M059J (cell line): ENCODE measurements around the gene KIF16B. TPM values are rescaled to one million over a fixed set of nuclear protein-coding genes. Genes with fewer than 3 reads are reported as not detected.
A peak's percentile ranks its signal among the peaks of the same experiment; 100 is the strongest.

Source experiments
- DNase-seq: peaks from one replicate; pipeline ENCODE4 v3.0.0-alpha.2; 2012; ENCODE audit warnings: low read depth
- total RNA-seq: library from RNA; depleted of rRNA; stranded (reverse); fragments of >200 nt; shearing (Covaris generic); gene quantifications from 2 replicates; pipeline ENCODE4 v1.2.3, GENCODE V29; 2014; rRNA removed

The KIF16B gene, protein sequence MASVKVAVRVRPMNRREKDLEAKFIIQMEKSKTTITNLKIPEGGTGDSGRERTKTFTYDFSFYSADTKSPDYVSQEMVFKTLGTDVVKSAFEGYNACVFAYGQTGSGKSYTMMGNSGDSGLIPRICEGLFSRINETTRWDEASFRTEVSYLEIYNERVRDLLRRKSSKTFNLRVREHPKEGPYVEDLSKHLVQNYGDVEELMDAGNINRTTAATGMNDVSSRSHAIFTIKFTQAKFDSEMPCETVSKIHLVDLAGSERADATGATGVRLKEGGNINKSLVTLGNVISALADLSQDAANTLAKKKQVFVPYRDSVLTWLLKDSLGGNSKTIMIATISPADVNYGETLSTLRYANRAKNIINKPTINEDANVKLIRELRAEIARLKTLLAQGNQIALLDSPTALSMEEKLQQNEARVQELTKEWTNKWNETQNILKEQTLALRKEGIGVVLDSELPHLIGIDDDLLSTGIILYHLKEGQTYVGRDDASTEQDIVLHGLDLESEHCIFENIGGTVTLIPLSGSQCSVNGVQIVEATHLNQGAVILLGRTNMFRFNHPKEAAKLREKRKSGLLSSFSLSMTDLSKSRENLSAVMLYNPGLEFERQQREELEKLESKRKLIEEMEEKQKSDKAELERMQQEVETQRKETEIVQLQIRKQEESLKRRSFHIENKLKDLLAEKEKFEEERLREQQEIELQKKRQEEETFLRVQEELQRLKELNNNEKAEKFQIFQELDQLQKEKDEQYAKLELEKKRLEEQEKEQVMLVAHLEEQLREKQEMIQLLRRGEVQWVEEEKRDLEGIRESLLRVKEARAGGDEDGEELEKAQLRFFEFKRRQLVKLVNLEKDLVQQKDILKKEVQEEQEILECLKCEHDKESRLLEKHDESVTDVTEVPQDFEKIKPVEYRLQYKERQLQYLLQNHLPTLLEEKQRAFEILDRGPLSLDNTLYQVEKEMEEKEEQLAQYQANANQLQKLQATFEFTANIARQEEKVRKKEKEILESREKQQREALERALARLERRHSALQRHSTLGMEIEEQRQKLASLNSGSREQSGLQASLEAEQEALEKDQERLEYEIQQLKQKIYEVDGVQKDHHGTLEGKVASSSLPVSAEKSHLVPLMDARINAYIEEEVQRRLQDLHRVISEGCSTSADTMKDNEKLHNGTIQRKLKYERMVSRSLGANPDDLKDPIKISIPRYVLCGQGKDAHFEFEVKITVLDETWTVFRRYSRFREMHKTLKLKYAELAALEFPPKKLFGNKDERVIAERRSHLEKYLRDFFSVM (N-terminal part only)
- total RNA-seq: 7.2 and 16.5 TPM in 2 replicates

DNA sequence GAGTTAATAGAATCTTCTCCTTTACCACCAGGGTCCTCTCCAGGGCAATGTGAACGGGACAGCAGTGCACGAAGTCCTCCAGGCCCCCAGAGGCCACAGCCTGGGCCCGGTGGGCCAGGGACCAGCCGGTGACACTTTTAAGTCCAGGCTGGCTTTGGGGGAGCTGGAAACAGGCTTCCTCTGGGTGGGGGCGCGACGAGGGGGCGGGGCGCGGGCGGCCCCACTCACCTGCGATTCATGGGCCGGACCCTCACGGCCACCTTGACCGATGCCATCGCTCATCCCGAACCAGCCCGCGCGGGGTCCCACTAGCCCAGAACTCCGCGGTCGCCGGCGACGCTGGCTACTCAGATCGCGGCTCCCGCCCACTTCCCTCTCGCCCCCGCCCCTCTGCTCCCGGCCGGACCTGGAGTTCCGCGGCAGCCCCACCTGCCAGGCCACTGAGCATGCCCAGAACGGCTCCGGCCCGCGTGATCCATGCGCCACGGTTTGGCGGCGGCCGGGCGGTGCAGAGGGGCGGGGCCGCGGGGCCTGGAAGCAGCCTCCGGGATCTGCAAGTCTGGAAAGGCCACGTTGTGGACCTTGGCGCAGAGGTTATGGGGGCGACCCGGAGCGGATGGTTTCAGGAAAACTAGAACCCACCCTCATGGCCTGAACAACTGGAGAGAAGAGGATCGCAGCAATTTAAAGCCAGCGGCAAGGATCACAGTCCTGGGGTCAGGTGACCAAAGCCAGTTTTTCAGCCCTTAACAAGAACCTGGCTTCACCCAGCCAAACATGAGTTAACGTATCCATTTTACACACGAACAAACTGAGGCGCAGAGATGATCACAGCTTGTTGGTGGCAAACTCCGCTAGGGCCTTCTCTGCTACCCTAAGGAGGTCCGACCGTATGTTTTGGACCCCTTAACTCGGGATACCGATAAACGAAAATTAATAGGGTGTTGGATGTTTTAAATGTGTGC is at the start of gene KIF16B:
Gene KIF16B (minus strand): TSS at position 448 of the 965 bp plus-strand sequence. CDS start 173 bp downstream, at position 275.
- DNase-seq: peak; percentile 88

DNA sequence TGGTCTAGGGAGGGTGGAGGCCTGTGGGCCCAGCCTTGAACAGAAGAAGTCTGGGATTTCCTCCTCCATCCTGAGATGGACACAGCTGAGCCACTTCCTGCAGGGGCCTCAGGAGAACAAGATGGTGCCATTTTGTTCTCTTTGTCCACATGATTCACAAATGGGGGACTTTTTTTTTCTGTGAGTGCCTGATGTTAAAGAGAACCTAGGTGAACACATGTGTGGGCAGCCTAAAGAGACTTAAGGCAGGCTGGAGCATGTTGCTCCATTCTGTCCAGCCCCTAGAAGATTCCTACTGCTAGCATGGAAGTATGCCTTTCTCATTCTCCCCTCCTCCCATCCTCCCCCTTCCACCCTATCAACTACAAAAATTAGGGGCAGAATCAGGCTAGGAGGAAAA is 49.3 kb upstream of the KIF16B start:
- no peak for DNase-seq

DNA sequence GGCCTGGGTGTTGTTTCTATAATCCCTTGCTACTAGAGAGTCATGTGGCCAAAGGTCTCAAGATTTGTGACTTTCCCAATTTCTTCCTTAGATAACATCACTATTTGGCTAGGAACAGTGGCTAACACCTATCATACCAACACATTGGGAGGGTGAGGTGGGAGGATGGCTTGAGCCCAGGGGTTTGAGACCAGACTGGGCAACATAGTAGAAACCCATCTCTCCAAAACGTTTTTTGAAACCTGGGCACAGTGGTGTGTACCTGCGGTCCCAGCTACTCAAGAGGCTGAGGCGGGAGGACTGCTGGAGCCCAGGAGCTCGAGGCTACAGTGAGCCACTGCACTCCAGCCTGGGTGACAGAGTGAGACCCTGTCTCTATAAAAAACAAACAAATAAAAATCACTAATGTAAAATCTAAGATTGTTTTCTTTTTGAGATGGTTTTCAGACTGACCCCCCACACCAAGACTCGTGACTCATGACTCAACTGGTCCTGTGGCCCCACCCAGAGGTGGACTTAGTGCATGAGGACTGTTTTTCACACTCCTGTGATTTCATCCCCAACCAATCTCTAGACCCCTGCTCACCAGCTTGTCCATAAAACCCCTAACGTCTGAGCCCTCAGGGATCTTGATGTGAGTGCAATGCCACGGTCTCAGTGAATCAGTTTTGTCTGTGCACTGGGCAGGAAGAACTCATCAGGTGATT is 48.3 kb upstream of the KIF16B start:
- DNase-seq: no peak

DNA sequence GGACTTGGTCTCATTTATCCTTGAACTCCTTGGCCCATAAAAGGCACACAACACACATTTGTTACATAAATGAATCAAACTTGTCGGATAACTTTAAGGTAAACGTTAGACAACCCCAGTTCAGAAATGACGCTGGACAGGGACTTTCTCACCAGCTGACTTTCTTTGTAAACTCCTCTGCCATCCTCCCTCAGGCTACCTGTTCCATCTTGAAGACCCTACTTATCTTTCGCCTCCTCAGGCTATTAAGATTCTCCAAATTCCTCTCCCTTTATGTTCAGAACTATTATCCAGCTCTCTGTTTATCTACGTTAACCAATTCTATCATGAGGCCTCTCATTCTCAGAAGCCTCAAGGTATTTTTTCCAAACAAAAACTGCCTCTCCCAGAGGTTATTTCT is 47.7 kb upstream of the KIF16B start:
- no peak for DNase-seq

DNA sequence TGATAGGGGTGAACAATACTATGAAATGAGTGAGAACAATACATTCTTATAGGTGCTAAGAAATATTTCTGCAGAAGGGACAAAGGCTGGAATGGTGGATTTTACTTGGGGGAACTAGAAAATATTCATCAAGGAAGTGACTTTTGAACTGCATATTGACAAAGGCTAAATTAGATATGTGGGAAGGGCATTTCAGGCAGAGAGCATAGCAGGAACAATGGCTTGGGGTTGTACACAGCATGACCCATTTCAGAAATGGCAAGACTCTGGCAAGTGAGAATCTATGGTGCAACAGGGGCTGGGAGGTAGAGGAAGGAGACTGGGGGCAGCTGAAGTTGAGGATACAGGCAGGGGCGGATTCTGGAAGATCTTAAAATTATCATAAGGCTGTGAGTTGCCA is 46.7 kb upstream of the KIF16B start:
- no peak for DNase-seq

DNA sequence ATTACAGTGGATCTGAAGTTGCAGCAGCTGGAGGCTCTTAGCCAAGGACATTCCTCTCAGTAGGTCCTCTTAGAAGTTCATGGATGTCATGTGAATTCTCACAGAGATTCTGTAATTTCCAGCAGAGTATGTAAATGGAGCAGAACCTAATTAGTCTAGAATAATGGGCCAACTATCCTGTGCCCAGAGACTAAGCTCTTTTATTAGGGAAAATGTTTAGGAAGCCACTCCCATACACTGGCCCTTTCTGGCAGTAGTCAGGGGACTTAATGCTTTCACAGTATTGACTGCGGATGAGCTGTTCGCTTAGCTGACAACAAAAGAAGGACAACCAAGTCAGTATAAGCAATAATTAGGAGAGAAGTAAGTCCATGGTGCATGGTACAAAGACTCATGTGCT is 43.8 kb upstream of the KIF16B start:
- DNase-seq: no peak

DNA sequence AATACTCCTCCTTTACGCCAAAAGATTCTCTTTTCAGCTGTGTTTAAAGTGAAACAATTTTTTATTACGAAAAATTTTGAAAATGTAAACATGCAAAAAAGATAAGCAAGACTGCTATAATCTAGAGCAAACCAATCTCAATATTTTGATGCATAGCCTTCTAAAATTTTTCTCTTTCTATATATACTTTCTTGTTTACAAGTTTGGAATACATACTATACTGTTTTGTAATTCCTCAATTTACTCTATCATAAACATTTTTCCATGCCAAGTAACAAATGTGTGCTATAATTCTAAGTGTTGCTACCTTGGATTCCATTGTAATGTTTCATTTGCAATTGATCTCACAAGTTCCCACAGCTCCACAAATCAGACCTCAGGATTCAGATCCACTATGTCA is 43.1 kb upstream of the KIF16B start:
- no peak for DNase-seq

DNA sequence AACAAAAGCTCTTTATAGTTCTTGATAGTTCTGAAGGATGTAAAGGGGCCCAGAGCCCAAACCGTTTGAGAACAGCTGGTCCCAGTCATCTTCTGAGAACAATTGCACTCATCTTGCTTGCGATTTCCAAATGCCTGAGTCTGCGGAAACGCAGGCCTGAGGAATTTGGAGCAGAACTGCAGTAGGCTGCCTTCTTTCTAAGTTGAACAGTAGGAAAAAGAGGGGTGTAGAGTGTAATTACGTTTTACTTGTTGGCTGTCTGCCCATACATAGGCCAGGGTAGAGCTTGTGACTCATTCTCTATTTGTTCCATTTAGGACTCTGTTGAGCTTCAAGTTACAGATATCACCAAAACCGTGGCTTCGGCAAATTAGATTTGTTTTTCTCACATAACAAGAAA is 42.0 kb upstream of the KIF16B start:
- DNase-seq: peak; percentile 62

DNA sequence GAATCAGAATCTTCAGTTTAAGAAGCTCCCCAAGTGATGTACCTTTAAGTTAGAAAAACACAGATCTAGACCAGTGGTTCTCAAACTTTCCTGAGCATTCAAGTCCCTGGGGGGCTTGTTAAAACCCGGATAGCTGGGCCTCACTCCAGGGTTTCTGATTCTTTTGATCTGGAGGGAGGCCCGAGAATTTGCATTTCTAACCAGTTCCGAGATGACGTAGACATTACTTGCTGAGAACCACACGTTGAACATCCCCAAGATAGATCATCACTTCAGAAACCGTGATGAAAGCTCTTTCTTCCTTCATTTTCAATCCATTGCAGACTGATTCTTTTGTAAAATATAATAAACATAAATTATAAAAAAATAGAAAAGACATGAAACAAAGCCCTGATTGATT is 40.7 kb upstream of the KIF16B start:
- DNase-seq: no peak

DNA sequence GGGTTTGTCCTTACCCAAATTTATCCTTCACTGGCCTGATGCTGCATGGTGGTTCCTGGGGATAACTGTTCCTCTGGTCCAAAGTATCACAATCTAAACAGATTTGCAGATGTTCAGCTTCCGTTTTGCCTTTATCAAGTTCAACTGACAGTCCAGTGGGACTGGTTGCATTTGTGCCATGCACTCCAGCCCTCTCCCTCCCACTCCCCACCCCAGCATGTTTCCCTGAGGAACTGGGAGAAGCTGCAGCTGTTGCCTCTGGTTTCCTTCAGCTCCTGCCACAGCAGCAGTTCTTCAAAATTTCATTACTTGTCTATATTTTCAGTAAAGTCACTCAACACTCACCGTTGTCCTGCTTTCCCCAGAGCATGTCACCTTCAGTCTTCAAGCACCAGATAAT is 39.5 kb upstream of the KIF16B start:
- DNase-seq: no peak

DNA sequence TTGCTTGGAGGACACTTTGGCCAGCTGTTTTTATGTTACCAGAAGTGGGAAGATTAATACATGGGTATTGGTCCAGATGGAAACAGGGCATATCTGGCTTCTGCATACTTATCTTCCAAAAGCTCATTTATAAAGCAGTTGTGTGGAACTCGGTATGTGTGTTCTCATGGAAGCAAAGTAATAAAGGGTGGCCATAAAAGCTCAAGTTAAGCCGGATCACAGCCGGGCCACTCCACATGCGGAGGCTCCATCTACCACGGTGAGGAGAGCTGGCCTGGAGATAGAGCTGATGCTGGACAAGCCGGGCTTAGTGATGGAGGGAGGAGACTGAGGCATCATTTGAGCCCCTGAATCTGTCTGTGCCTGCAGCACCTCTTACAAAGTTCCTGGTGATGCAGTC is 38.6 kb upstream of the KIF16B start:
- no peak for DNase-seq

DNA sequence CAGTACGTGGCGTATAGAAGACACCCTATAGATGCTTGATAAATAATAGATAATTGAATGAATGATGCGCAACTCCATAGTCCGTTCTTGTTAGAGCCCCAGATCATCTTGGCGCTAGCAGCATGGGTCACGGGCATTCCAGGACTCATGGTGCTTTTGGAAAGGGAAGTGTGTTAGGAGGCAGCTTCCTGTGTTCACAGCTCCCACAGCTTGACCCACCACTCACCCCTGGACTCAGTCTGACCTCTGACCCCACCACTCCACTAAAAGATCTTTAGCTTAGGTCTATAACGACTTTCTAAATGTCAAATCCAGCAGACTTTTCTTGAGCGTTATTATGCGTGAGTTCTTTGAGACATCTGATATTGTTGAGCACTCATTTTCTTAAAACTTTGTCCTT is 35.8 kb upstream of the KIF16B start:
- no peak for DNase-seq

DNA sequence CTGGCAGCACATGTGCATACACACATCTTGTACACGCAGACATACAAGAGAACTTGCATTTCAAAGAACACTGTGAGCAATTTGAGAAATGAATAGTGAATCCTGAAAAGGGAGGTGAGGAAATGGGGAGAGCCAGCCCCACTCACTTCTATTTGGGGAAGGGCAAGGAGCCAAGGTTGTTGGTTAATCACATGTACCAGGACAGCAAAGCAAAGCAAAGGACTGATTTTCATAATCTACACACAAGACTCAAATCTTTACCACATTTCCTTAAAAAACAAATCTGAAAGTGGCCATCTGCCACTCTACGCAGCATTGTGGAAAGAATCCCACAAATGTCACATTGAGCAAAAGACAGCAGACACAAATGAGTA is 35.0 kb upstream of the KIF16B start:
- DNase-seq: no peak

DNA sequence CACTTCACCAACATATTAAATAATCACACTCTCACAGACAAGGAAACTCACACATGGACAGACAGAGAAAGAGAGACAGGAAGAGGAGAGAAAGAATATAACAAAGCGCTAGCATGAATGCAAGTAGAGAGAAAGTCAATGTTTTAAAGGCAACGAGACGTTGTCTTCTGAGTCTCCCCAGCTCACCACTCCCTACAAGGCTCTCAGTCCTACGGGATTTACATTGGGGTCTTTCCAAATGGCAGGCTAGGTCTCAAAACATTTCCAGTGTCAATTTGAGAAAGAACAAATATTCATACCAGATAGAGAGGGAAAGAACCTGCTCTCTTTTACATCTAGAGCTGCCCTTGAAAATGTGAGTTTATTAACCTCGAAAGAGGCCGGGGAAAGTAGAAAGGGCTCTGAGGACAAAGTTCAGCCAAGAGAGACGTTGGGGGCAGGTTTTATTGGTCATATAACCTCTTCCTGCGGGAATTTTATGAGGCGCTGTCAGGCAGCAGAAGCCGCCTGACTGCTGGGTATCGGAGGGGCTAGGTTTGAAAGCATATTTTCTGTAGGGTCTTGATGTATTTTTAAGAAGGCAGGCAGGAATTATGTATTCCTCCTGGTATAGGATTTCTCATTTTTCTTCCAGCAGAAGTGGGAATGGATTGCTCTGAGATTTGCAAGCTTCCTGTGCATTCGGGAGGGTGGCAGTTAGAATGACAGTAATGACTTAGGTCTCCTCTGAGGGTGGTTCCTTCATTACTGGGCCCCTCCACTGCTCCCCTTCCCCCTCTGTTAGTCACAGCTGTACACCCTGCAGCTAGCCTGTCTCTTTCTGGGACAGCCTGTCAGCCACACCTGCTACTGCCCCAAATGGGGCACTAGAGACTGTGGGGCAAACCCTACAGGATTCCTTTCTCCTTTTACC is 34.4 kb upstream of the KIF16B start:
- no peak for DNase-seq

DNA sequence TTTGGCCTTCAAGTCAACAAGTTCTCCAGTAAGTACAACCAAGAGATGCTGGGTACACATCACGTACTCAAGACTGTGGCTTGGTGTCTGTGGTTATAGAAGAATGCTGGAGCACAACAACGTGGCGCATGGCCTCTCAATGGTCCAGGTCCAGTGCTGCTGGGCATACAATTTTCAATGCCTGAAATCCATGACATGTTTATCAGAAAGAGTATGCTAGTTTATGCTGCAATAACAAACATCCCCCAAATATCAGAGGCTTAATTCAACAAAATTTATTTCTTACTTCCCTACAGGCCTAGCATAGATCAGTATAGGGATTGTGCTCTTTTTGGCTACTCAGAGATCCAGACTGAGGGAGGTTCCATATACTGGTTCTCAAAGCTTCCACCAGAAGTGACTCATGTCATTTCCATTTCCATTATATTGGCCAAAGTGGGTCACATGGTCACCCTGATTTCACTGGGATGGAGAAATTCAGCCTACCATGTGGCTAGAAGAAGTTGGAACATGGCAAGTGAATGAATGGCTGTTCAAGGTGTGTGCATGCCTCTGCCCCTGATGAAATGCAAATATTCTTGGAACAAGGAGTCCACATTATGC is 33.3 kb upstream of the KIF16B start:
- no peak for DNase-seq

DNA sequence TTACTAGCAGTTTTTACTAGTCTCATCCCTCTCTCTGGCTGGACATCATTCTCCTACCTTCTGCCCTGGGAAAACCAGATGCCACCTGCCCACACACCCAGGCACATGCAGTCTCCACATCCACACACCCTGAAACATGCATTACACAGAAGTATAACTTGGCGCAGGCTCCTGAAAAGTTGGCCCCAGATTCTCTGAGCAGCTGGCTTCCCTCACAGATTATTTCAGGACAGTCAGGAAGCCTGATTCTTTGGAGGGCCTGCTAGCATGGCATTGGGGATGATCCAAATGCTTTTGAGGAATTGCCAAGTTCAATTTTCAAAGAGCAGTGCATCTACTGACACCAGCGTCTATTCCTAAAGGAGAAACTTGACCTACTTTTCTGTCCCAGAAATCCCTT is 27.8 kb upstream of the KIF16B start:
- DNase-seq: no peak

DNA sequence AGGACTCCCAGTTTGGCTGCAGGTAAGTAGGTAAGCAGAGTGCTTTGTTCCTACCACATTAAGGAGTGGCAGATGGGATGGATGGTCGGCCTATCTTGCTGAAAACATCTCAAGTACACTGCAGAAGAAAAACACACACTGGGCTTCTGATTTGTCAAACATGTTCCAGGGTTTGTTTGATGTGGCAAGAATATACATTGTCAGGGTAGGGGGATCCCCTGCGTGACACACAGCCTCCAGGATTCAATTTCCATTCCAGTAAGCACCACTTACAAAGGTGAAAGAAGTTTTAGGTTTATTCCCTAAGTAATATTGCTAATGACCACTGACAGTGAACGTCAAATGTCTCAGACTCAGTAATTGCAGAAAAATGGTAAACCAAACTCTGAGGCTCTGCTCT is 26.0 kb upstream of the KIF16B start:
- no peak for DNase-seq

DNA sequence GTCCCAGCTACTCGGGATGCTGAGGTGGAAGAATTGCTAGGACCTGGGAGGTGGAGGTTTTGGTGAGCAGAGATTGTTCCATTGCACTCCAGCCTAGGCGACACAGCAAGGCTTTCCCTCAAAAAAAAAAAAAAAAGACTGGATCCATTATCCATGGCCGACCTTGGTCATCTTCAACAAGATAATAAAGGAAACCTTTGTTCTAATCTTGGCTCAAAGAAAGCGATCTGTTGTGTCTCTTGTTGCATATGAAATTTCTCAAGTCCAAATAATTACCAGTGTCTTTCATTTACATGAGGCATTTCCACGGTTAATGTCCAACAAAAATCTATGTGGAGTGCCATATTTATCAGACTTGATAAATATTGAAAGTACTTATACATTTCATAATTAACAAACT is 23.7 kb upstream of the KIF16B start:
- DNase-seq: no peak

DNA sequence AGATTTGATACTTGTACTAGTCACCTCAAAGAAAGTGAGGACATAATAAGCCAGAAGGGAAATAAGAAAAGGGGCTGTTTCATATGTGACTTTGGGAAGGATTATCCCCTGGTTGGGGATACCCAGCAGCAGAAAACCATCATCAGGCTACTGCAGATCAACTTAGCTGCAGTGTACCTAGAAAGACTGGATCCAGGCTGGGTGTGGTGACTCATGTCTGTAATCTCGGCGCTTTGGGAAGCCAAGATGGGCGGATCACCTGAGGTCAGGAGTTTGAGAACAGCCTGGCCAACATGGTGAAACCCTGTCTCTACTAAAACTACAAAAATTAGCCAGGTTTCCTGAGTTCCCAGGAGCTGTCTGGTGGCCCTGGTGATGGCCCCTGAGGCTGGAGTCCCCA is 23.2 kb upstream of the KIF16B start:
- peak; percentile 13 for DNase-seq
